GM19238 (cell line): ENCODE measurements around the gene GPC5.

Experiments used
- DNase-seq: peaks from one replicate; pipeline ENCODE4 v3.0.0; 2011; ENCODE audit warnings: low spot score; ENCODE audit not compliant: insufficient read length

Gene GPC5

DNA sequence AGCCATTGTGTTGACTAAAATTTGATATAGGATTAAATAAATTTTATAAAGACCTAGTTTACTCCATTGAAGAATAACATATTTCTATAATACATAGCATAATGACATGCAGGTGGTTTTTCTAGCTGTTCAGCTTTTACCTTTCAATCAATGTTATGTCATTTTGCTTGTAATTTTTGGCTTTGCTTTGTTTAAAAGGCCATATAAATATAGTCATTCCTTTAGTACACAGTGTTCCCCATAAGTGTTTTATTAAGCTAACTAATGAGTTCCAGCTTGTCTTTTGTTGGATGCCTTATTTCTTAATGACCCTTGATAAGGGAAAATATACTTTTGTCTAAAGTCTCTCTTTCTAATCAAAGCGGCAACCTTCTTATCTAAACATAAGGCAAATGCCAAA is 921.9 kb downstream of the GPC5 start:
- no peak for DNase-seq

DNA sequence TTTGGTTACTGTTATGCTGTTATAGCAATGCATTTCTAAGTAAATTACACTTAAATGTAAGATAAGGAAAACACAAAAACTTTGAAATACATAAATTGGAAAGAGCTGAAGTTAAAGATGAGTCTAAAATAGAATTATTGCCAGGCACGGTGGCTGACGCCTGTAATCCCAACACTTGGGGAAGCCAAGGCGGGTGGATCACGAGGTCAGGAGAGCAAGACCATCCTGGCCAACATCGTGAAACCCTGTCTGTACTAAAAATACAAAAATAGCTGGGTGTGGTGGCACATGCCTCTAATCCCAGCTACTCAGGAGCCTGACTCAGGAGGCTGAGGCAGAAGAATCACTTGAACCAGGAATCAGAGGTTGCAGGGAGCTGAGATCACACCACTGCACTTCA is 922.8 kb downstream of the GPC5 start:
- DNase-seq = no peak

DNA sequence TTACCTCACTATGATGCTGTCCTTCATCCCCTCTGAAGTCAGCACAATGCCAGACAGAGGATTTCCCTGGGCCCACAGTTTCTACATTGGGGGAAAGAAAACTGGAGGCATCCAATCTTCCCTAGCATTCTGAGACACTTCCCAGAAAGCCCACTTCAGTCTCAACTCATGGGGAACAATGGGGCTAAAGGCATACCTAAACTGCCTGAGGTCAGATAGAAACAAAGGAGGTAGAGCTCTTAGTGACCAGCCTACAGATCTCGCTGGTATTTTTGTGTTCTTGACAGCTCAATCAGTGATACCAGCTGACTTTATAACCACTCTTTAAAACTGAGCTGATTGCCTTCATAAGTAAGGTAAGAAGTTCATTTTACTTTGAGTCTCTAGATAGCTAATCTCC is 947.2 kb downstream of the GPC5 start:
- DNase-seq = no peak

DNA sequence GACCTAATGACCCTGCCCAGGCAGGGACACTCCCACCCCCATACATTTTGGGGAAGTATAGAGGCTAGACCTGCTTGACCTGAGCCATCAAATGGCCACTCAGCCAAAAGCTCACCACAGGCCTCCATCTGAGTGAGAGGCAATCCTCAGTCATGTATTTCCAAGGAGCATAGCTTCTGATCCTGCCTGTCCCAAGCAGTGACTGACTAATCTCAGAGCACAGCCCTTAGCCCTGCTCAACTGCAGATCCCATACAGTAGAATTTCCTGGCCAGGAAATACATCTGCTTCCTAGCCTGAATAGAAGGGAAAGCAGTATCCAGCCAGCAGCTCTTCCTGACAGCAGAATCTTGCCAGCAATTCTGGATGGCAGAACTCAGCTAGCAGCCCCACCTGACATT is 947.6 kb downstream of the GPC5 start:
- DNase-seq = no peak

DNA sequence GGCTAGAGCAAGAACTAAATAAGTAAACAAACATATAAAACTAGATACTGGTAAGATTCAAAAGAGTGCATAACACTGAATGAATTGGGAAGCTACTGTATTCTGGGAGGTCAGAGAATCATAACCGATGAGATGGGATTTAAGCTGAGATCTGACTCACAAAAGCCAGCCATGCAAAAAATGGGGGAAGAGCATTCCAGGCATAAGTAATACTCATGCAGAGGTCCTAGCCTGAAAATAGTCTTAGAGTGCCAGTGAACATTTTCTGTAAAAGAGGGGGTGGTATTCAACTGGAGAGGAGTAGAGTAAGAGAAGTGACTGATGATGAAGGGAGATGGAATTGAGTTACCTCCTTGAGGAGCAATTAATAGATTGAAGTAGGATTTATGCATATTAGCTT is 956.2 kb downstream of the GPC5 start:
- no peak for DNase-seq

DNA sequence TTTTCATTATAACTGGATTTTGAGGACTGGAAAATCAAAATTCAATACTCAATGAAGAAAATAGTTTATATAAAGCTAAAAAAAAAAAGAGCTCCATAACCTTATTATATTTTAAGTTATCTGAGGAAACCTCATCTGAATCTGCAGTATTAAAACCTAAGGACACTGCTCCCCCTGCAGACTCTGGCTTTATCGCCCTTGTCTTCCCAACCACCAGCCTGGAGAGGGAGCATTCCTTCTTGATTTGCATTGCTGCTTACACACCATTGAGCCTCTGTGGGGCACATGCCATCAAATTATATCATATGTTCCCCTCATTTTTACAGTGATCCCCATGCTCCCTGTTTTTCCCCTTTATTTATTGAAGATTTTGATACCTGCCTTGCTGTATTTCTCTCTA is 956.8 kb downstream of the GPC5 start:
- DNase-seq = no peak

DNA sequence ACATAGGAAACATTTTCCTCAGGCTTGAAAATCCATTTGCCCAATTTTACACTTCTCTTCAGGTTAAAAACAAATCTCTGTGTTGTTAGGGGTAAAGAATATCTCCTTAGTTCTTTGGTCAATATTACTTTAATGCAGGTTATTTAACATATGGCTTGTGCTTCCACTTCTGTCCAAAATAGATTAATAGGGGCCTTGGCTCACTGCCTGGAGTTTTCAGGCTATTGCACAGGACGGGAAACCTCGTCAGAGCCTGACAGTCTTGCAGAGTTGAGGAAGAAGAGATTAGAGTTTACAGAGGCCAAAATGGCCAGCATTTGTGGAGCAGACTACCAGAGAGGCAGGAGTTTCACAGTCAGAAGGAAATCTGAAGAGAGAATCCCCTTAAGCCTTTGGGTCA is 964.3 kb downstream of the GPC5 start:
- DNase-seq = no peak

DNA sequence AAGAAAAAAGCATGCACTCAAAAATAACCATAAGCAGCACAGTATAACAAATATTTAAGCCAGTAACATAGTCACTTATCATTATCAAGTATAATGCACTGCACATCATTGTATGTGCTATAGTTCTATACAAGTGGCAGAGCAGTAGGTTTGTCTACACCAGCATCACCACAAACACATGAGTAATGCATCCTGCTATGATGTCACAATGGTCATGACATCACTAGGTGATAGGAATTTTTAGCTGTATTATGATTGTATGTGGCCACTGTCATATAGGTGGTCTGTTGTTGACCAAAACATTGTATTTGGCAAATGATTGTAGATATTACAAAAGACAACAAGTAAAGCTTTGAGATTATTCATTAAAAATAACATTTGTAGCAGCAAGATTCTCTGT is 967.5 kb downstream of the GPC5 start:
- DNase-seq = no peak

DNA sequence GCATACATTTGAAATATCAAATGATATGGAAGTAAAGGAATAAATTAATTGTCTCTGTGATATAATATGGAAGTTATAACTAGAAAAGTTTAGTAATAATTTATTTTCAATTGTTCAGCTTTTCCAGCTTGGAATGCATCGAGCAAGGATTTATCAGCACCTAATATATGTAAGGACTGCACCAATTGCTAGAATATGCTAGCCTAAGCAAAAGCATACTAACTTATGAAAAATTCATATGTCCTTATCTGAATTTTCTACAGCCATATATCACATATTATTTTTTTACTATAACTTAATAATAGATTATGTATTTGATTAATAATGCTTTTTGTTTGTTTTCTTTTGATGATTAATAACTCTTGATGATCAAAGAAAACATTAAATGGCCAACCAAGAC is 979.0 kb downstream of the GPC5 start:
- DNase-seq = no peak

DNA sequence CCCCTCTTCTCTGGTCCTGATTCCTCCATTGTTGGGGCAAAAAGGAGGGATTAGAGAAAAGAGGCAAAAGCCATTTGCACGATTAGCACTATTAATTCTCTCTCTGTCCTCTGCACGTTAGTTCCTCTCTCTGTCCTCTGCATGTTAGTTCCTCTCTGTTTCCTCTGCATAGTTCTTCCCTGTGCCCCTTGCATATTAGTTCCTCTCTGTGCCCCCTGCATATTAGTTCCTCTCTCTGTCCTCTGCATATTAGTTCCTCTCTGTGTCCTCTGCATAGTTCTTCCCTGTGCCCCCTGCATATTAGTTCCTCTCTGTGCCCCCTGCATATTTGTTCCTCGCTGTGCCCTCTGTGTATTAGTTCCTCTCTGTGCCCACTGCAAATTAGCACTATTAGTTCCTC is 981.0 kb downstream of the GPC5 start:
- no peak for DNase-seq

DNA sequence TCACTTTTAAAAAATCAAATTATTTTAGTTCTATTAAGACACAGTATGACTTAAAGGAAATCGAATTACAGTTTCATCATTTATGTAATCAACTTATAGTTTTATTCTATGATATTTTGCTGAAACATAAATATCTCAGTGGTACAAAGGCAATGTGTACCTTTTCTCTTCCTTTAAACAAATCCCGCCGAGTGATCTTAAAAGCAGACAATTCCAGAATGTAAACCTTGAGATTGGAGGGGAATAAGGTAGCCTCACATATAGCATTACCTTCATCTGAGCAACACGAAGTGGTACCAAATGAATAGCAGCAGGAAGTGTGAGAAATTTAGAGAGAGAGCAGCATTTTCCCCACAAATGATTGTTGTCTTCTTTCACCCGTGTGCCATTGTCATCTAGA is 986.0 kb downstream of the GPC5 start:
- no peak for DNase-seq

DNA sequence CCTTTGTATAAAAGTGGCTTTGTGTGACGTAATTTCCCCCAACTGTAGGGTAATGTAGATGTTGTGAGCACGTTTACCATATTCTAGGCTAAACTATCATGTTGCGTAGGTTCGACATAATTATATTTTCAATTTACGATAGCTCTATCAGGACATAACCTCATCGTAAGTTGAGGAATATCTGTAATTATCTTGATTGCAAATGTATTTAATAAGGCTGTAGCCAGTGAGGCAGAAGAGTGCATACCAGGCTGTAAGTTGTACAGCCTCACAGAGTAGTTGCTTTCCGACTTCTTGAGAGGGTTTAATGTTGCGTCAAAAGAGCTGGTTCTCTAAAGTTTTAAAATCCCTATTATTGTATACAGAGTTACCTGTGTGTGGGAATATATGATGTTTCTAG is 988.8 kb downstream of the GPC5 start:
- no peak for DNase-seq

DNA sequence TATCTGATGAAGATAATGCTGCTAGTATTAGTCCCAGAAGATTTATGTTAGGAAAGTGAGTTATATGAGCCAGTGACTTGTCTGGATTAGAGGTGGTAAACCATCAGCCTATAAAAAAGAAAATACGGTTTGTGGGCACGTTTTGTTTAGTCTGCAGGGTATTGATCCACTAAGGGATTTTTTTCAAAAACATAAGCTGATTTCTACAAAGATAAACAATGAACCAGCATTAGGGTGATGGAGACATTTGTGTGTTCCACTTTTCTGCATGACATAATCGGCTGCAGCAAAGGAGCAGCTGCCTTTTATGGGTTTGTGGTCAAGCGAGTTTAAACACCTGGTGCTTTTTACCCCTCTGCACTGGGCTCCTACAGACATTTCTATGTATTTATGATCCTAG is 991.8 kb downstream of the GPC5 start:
- no peak for DNase-seq

DNA sequence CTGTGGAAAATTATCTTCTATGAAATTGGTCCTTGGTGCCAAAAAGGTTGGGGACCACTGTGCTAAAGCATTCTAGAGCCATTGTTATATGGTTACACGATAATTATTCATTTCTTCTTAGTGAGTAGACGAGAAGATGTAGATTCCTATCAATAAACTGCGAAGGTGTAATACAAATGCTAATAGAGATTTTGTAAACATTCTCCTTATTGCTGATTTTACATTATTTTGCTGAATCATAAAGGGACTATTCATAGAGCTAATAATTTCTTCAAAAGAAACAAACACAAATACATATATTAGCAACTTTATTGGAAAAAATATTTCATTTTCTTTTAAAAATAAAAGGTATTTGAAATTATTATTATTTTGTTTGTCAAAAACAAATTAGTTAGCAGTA is 1005.2 kb downstream of the GPC5 start:
- no peak for DNase-seq

DNA sequence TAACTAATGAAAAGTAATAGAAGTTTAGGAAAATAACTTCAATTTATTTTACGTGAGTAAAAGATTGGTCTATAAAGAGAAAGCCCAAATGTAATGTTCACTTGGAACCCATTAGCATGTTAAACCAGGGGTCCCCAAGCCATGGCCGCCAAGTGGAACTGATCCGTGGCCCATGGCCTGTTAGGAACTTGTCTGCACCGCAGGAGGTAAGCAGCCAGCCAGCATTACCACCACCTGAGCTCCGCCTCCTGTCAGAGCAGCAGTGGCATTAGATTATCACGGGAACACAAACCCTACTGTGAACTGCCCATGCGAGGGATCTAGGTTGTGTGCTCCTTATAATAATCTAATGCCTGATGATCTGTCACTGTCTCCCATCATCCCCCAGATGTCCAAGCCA is 1009.4 kb downstream of the GPC5 start:
- DNase-seq = no peak

DNA sequence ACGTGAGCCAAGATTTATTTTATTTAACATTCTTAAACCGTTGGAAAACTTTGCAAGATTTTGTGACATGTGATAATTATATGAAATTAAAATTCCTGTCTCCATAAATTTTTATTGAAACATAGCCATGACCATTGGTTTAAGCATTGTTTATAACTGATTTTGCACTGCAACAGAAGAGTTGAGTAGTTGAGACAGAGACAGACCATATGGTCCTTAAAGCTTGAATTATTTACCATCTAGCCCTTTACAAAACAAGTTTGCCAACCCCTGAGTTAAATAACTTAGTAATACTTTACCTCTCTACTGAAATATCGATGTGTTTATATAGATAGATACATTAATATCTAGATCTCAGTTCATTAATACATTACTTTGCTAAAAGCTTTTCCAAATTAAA is 1014.1 kb downstream of the GPC5 start:
- DNase-seq = no peak

DNA sequence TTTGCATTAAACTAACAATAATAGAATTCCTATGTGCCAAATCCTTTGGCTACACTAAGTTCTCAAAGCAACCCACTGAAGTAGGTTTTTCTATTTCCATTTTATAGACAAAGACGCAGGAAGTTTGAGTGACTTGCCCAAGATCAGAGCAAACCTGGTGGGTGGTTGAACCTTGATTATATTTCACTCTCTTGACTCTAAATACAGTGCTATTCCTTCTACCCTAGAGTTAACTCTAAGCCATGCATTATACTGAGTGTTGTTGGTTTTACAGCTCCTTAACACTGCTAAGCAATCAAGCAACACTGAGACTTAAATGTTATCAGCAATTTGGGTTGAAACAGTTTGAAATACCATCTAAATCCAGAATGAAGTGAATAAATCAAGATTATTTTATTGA is 1014.6 kb downstream of the GPC5 start:
- no peak for DNase-seq

DNA sequence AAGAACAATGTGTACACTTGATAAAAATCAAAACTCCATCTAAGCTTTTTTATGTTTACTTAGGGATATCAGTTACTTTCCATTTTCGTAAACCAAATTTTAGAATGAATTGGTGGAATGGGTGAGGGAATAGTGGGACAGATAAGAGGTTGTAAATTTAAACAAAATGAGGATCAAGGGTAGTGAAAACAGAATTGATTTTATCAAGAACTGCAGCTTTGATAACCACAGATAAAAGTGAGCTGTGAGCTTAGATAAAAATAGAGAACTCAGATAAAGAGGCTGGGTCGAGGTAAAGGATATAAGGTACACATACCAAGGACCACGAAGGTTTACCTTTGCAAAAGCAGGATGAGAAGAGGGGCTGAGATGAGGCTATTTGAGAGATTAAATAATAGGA is 1015.0 kb downstream of the GPC5 start:
- no peak for DNase-seq

DNA sequence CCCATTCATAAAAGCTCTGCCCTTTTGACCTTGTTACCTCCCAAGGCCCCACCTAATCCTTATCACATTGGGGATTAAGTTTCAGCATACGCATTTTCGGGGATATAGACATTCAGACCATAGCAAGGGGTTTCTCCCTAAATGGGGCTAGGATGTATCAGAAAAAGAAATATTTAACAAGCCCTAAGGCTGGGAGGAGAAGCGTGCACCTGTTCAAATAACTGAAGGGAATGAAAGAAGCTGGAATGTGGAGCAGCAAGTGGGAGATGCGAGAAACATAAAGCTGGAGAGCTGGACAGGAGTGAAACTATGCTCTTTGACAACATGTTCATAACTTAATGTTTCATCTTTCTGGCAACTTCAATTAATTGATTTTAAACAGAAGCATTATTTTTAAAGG is 1016.4 kb downstream of the GPC5 start:
- DNase-seq = no peak

DNA sequence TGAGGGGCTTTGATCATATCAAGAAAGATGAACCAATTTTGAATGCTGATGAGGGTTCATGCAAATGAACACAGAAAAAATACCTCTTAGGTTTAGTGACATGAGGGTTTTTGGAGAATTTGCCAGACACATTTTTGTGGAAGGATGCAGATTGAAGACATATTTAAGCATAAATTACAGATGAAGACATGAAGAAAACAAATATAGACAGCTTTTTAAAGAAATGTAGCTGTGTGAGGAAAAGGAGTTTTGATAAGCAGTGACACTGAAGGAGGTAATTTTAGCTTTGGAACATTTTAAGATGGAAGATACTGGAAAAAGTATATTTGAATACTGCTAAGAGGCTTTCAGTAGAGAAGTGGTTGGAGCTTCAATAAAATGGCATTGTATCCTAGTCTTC is 1017.4 kb downstream of the GPC5 start:
- no peak for DNase-seq

DNA sequence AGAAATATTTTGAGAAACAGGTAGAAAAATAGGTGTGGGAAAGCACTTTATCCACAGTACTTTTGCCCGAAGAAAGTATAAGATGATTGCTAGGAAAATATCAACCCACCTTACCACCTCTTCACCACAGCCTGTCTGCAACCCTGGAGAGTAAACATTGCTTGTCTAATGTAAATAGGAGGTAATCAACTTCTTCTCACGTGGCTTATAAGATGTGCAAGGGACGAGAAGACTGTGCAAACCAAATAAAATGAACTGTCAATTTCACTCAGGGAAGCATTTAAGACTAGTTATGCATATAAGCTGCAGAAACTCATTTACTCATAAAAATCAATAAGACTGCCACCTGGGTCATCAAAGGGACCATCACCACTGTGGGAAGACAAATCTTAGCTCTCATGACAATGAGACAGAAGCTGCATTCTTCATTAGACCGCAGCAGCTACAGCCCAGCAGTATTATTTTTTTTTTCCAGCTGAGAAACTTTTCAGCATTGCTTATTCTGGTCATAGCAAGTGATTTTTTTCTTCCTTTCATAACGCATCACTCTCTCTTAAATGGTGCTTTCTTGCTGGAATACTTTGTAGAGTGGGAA is 1020.5 kb downstream of the GPC5 start:
- DNase-seq = no peak

DNA sequence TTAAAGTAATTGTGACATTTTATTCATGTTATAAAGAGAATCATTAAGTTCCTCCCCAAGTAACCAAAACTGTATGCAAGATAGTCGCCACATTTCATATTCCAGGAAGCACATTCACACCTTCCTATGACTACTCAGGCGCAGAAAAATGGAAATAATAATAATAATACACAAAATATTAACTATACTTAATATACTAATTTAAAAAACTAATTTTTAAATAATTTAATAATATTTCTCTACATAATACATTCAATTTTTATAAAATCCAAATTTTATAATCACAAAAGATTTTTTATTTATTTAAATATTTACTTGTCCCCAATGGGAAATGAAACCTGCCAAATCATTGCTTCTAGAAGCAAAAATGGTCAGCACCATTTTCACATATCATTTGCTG is 1030.8 kb downstream of the GPC5 start:
- no peak for DNase-seq

DNA sequence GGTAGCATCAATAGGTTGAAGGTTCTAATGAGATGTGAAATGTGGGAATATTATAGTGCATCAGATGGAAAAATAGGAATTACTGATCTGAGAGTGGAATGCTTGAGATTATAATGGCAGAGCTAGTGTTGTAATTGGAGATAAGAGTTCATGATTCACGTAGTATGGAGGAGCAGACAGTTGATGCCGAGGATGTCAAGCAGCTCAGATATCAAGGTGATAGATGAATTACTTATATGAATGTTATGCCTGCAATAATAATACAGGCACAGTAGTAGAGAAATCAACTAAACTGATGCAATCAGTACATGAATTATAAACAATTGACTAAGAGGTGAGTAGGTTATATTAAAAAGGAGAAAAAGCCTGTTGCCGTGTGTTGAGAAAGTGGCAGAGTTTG is 1035.0 kb downstream of the GPC5 start:
- DNase-seq = no peak

DNA sequence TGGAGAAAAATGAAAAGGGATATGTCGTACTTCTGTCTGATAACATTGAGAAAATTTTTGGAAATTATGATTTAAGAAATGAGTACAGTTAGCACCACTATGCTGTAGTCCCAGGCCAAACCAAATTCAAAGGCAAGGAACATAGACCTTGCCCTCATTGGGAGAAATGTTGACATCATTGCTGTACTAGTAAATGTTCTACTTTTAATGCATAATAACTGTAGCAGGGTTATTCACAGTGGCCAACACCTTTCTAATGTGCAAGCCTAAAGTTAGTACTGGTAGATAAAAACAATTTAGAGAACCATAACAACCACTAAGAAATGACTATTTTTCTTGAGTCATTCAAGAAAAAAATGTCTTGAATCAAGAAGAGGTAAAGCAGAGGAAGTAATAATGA is 1035.5 kb downstream of the GPC5 start:
- no peak for DNase-seq
